SH-SY5Y (cell line): ENCODE results near the gene LIPG.

ENCODE experiments used
- GATA2 ChIP-seq: IDR thresholded peaks from 2 replicates; pipeline ENCODE4 v1.6.1; 2011; ENCODE audit warnings: mild to moderate bottlenecking, low read depth, low read length
- GATA3 ChIP-seq: IDR thresholded peaks from 2 replicates; pipeline ENCODE4 v1.6.1; 2011; ENCODE audit warnings: low read depth, mild to moderate bottlenecking, low read length, moderate library complexity

LIPG gene

DNA sequence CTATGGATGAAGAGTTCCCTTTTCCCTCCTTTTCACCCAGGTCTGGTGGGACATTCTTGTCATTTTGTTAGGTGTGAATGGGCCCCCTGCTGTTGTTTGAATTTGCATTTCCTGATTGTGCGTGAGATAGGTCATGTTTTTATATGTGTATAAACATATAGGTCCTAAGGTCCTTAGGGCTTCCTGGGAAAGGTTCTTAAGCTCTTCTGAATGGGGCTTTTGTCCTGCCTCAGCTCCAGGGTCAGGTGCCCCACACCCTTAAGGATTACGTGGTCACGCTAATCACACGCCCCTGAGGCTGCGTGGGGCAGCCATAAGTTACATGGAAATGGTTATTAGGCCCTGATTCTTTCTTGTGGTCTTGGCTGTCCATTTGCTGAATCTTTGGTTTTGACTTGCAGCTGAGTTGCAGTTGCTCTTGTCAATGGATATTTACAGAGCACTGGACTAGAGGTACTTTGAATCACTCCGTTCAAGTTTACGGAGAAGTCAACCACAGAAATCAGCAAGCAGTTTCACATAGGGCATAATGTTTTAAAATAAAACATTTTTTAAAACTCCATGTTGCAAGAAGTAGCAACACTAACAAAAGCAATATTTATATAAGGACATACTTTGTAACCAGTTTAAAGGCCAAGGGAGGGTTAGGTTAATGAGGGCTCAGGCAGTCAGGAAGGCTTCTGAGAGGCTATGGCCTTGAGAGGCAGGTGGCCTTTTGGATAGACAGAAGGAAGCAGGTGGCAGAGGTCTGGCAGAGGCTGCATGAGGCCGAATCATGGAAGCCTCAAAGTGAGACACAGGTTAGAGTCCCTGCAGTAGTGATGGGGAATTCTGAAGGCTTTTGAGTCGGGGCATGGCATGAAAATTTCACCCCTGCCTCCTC is 24.2 kb downstream of the LIPG start:
- no peak for TF ChIP-seq GATA2
- TF ChIP-seq GATA3, result no peak

DNA sequence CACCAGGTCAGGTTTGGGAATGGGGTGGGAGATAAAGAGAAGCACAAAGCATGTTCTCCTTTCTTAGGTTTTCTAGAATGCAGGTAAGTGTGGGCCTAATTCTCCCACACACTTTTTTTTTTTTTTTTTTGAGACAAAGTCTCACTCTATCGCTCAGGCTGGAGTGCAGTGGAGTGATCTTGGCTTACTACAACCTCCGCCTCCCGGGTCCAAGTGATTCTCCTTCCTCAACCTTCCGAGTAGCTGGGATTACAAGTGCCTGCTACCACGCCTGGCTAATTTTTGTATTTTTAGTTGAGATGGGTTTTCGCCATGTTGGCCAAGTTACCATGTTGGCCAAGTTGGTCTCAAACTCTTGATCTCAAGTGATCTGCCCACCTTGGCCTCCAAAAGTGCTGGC is 26.3 kb downstream of the LIPG start:
- TF ChIP-seq GATA2, result no peak
- no peak for TF ChIP-seq GATA3

DNA sequence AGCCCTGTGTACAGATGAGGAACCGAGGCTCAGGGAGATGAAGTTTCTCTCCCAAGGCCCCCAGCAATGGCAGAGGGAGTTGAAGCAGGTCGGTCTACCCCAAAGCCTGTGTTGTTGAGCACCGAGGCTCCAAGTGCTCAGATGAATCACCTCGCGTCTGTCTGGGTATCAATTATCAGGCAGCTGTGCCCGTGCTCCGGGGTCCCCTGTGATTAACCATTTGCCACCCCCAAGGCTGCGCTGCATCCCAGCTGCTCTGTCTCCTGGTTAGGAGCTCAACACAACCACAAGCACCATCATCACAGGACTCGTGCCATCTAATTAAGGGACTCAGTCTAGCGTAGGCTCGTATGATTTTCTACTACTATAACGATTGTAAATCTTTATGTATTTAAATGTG is 27.1 kb downstream of the LIPG start:
- TF ChIP-seq GATA2 (no peak), GATA3 (no peak)

DNA sequence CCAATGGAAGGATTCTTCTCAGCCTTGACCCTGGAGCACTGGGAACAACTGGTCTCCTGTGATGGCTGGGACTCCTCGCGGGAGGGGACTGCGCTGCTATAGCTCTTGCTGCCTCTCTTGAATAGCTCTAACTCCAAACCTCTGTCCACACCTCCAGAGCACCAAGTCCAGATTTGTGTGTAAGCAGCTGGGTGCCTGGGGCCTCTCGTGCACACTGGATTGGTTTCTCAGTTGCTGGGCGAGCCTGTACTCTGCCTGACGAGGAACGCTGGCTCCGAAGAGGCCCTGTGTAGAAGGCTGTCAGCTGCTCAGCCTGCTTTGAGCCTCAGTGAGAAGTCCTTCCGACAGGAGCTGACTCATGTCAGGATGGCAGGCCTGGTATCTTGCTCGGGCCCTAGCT is 28.8 kb downstream of the LIPG start:
- no peak for TF ChIP-seq GATA3
- no peak for TF ChIP-seq GATA2

DNA sequence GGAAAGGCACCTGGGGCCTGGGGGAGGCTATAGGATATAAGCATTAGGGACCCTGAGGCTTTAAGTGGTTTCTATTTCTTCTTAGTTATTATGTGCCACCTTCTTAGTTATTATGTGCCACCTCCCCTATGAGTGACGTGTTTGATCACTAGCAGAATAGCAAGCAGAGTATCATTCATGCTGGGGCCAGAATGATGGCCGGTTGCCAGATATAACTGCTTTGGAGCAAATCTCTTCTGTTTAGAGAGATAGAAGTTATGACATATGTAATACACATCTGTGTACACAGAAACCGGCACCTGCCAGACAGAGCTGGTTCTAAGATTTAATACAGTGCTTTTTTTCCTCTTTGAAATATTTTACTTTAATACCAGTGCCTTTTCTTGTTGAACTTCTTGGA is 29.4 kb downstream of the LIPG start:
- TF ChIP-seq GATA2 (no peak), GATA3 (no peak)

DNA sequence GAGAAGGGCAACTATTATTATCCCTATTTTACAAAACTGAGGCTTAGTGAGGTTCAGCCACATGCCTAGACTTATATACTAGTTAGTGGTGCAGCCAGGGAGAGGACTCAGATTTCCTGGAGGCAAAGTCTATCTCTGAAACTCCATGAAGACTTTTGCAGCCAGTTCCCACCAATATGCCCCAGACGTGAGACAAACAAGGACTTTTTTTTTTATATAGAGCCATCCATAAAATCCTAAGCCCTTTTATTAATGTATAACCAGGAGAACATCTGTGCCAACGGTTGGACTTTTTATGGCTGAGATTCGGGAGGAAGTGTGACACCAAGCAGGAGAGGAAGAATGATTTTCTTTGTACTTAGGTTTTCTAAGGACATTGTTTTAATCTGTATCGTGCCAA is 29.9 kb downstream of the LIPG start:
- TF ChIP-seq GATA3, result no peak

DNA sequence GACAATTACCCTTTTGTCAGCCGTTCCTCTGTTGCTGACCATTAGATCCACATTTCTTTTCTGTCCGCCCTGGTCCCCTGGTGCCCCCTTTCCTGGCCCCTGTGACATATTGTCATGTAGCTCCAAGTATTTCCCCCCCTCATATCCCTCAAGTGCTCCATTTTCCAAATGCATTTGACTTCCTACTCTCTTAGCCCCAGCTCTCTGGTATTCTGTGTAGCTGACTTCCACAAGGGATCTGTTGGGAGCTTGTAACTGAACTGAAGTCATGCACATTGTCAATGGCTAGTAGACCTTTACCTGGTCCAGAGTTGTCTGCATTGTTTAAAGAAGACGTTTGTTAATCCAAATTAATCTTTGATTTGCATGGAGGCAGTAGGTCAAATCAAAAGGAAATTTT is 34.8 kb downstream of the LIPG start:
- TF ChIP-seq GATA3 (no peak), GATA2 (no peak)

DNA sequence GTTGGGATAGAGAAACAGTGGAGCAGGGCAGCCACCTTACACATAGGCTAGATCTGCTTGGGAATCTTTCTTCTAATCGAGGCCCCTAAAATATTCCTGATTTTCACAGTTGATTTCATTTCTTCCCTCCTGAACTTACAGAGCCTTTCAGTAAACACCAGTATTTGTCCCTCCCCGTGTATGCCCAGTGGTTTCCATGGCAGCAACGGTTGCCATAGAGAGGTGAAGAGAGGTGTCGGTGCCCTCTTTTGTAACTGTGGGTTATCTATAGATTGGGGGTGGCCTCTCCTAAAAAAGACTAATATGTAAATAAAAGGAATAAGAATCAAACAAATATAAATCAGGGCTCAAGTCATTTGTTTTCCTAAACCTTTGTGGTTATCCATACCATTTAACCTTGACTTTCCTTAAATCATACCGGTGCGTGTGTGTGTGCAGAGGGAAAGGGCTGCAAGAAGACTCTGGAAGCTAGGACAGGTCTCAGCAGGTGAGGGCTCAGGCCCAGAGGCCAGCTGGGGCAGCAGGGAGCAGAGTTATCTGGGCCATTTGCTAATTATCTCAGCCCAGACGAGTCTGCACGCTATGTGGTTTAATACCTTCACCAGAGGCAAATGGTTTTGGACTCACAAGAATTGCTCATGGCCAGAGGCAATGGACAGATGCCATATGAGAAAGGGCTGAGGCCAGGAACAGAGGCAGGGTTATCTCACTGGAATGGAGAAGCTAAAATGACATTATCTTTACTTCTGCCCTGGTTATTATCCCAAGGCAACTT is 35.5 kb downstream of the LIPG start:
- TF ChIP-seq GATA2 (peak; percentile 80), GATA3 (0 out of 2 replicates have a peak, but pooled peaks have one; percentile 25)

DNA sequence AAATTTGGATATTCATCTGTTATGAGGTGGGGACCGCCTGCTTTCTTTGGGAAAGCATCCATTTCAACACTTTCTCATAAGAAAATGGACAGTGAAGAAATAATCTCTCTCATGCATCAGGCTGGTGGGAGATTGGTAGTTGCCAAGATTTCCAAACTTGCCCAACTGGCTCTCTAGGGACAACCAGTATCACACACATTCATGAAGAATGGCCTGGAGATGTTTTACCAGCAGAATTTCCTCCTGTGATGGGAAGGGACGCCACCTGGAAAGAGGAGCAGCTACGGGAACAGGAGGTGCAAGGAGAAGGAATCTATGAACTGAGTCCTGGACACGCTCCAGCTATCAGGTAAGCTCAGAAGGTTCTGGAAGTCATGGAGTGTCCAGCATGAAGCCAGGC is 39.4 kb downstream of the LIPG start:
- TF ChIP-seq GATA3 (no peak), GATA2 (no peak)

DNA sequence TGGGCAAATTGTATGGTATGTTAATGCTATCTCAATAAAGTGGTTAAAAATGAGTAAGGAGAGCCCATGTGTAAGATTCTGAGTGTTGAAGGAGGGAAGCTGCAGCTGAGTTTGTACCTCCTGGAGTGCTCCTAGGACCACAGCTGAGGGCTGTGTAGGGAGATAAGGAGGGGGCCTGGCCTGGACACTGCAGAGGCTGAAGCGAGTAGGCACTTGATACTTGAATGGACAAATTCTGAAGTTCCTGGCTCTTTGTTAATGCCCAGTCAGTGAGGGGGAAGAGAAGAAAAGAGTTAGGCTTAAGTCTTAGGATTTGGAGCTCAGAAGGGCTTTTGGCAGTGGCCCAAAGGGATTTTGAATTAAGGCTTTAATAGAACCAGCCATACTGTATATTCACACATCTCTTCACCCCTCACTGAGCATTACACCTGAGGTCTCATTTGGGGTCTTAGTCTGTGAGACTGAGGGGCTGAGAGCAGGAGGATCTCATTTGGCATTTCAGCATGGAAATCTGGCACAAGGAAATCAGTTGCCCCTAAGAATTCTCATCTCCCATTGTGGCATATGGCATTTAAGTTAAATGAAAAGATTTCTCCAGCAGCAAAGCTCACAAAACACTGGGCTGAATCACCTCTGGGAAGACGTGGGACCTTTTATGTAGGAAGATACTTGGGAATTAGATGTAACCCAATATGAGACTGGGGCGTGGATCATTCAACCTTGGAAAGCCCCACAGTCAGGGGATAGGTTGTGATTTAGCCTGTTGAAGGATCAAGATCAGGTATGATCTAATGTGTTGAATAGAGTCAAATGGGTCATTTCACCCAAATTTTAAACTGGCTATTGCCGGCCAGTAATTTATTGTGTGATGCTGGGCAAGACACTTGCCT is 46.8 kb downstream of the LIPG start:
- no peak for TF ChIP-seq GATA3
- TF ChIP-seq GATA2, result no peak

DNA sequence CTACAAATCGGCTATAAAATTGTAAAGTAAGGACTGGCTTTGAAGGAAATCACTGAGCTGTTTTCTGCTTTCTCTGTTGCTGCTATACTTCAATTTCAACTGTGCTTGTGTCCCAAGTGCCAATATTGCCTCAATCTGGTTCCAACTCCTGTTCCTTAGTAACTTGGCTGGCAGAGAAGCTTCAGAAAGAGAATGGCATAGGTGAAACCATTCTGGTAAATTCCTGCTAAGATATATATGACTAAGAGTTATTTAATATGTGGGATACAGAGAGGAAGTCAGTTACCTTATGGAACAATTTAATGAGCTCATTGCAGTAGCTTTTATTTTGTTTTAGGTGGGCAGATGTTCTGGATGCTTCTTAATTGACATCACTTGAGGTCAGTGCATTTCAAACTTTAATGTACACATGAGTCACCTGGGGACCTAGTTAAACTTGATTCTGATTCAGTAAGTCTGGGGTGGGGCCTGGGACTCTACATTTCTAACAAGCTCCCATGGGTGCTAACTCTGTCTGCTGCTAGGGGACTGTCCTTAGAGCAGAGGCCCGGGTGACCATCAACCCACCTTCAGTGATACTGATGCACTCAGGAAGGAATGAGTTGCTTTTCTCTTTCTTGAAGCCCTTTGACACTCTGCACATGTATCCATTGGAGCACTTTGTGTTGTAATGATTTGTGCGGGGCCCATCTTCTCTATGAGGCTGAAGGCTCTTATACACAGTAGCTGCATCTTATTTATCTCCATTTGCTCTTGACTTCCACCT is 47.6 kb downstream of the LIPG start:
- no peak for TF ChIP-seq GATA2
- TF ChIP-seq GATA3, result no peak

DNA sequence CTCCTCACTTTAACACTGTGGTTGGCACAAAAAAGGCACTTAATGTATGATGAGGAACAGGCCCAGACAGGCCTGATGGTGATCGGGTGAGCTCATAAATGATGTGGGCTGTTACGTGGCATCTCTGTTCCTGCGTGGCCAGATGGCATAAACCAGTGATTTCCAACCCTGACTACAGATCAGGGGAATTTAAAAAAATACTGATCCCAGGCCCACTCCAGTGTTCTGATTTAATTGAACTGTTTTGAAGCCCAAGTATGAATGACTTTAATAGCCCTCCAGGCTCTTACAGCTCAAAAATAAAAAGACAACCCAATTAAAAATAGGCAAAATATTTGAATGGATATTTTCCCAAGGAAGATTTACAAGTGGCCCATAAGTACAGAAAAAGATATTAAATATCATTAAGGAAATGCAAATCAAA is 48.2 kb downstream of the LIPG start:
- TF ChIP-seq GATA3 (no peak), GATA2 (no peak)

DNA sequence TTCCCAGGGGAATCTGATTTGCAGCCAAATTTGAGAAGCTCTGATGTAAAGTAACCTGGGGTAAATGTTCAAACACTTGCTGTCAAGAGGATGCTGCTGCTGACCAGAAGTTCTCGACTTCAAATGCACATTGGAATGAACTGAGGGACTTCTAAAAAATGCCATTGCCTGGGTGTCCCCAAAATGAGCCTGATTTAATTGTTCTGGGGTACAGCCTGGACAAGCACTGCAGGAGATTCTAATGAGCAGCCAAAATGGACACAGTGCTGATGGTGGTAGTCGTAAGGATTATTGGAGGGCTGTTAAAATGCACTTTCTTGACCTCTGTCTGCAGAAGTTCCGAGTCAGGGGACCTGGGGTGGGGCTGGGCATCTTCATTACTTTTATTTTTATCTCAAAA is 49.5 kb downstream of the LIPG start:
- TF ChIP-seq GATA2, result no peak
- no peak for TF ChIP-seq GATA3

DNA sequence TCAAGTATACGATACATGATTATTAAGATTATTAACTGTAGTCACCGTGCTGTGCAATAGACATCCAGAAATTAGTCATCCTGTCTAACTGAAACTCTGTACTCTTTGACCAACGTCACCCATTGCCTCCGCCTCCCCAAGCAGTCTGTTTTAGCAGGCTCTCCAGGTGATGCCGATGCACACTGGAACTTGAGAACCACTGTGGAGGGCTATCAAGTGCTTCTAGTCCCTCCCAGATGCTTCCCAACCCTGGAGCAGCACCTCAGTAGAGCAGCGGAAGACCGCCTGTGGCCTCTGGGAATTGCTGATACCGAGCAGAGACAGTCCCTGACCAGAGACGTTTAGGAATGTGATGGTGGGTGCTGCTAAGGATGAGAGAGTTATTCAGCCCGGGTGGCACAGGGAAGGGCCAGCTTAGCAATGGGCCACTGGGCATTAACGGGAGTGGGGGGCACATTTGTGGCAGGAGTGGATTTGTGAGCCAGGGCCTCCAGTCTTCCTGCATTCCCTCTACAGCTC is 50.7 kb downstream of the LIPG start:
- TF ChIP-seq GATA3 (no peak), GATA2 (no peak)
